ENCODE measurements around the gene IAPP.
"Not testable (repeated sequence)": the region's sequence is repeated elsewhere in the genome, so short reads cannot be mapped to it uniquely, and the experiment has no call there.

IAPP gene

DNA sequence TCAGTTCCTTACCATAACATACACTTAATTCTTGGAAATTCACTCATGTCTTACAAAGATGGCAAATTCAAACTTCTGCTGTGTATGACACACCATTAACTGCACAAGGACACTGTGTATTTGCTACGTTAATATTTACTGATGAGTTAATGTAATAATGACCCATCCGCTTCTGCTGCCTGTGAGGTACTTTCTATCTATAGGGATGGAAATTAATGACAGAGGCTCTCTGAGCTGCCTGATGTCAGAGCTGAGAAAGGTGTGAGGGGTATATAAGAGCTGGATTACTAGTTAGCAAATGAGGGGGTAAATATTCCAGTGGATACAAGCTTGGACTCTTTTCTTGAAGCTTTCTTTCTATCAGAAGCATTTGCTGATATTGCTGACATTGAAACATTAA is at the start of gene IAPP:
IAPP (plus strand) TSS at position 301 of the 400 bp plus-strand sequence. CDS start 450 bp downstream, outside the sequence.
- no peak for DNase-seq

- no peak for DNase-seq
Observed at GRCh38 chr12:21323736-21324135, 49.0 kb upstream of the IAPP start.

GRCh38 chr12:21324551-21324950 is 48.2 kb upstream of the IAPP start:
- DNase-seq = no peak

DNA sequence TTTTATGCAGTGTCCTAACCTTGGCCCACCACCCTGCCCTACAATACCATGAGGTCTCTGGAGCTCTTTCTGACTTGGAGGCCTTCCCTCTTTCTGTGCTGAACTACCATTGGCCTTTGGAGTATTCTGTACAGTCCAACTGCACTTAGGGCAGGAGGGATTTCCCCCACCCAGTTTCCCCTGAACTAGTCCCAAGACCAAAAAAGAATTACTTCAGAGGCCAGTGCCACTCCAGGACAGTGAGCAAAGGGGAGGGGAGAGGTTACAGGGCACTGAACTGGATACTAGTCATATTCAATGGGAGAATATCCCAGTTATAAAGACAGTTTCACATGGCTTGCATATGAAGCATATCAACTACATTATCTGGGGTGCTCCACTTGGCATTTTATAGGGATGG is 44.1 kb upstream of the IAPP start:
- DNase-seq = no peak

- no peak for DNase-seq
Observed at GRCh38 chr12:21330682-21331253, 41.9 kb upstream of the IAPP start.

GRCh38 chr12:21334771-21335325 is 37.9 kb upstream of the IAPP start, which contains the start of gene SLCO1A2:
TSS of gene SLCO1A2 (minus strand) at chr12:21334917. CDS start at chr12:21334647, 270 bp downstream.
- no peak for DNase-seq

DNA sequence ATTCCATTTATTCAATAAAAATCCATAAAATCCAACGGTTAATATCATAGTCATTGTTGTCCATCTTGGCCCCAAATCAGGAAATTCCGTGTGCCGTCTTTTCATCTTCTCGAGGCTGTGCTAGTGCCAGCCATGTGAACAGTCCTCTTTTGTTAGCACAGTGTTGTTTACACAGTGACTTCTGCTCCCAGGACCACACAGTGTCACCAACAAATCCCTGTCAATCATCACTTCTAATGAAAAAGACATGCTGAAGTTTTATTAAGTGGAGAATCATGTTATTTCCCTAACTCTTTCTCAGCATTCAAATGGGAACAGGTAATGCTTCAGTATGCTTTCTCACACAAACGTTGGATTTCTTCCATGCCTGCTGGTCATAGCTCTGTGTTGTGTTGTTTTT is 36.0 kb upstream of the IAPP start:
- DNase-seq = no peak

- no peak for DNase-seq
Observed at GRCh38 chr12:21337453-21337852, 35.2 kb upstream of the IAPP start.

DNA sequence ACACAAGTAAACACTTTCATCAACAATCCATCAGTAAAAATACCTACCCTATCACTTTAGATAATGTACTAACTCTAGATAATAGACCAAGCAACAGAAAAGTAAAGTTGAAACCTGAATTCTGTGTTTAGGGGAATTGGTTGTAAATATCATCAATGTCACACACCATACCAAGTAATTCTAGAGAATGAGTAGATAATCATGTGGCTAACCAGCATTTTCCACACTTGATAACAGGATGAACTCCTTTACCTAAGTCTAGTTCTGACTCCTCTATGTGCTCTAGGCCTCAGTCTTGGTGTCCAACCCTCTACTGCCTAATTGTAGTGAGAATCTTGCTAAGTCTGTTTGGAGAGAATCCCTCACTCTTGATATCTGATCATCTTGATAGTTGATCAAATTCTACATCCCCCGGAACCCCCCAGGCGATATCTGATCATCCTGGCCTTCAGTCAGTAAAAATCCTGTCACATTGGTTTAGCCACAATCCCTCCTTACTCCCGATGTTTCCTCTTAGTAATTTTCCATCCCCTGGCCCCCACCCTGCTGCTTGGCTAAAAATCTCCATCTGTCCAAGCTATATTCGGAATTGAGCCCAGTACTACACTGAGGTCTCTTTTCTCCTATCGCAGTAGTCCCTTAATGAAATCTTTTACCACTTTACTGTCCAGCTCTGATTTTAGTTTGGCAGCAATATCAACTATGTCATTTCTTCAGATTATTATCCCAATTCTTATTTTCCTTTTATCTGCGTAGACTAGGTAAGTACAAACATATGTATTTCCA is 34.5 kb upstream of the IAPP start:
- DNase-seq = no peak

DNA sequence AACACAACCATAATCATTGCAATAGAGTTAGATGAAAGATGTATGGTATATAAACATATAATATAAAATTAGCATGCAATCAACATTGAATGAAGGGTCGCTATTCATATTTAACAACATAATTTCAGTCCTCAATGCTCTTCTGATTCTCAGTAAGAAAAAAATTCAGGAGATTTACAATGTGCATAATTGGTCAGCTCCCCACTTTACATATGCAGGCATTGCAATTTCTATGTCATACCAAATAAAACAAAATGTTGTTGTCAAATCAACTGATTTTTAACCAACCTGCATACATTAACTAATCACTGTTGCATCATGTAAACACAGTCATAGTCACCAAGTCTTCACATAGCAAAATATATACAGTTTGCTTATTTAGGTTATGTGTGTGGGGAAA is 32.8 kb upstream of the IAPP start:
- DNase-seq = no peak

GRCh38 chr12:21340403-21340802 is 32.3 kb upstream of the IAPP start:
- no peak for DNase-seq

DNA sequence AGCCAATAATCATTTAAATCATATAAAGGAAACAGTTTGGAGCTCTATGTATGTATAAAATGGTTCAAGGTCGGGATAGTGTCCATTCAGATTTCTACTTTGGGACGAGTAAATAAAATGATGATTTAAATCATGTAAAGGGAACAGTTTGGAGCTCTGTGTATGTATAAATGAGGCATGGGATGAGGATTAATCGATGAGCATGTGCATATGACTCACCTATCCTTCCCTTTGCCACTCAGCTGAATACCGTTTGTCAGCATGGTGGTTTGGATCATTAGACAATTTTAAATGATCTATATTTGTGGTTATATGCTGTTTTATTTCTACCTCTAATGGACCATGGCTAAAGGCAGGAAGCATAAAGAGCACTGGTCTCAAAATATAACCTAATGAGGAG is 30.9 kb upstream of the IAPP start:
- no peak for DNase-seq

DNA sequence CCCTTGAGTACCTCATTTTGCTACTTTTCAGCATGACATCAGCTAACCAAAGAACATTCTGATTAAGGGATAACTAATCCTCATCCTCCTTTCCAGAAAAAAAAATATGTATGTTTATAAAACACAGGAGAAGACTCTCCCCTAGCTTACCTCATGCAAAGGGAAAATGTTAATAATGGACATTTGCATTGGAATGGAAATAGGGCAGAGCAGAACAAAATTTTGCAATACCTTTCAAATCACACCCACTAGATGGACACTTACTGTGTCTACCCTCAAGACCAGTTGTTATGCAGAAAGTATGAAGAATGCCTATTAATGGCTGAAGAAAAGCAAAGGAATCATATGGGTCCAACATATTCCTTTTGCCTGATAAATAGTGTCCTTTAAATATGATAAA is 29.1 kb upstream of the IAPP start:
- DNase-seq = no peak

- no peak for DNase-seq
Observed at GRCh38 chr12:21346542-21347205, 26.0 kb upstream of the IAPP start.

DNA sequence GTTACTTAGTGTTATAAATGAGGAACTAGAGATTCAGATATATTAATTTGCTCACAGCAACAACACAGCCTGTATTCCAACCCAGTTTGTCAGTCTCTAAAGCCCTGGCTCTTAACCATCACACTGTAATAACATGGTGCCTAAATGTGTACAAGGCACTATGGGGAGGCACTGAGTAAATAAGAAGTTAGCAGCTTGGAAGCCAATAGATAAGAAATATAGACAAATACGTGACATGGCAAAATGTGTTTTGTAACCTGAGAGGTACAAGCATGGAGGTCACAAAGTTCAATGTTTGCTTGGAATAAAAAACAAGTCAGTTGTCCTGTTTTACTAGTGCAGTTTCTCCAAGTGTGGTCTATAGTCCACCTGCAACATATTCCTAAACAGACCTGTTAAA is 21.7 kb upstream of the IAPP start:
- DNase-seq = no peak

GRCh38 chr12:21353487-21353886 is 19.2 kb upstream of the IAPP start:
- DNase-seq = no peak

- no peak for DNase-seq
Observed at GRCh38 chr12:21353948-21354347, 18.8 kb upstream of the IAPP start.

GRCh38 chr12:21354641-21355040 is 18.1 kb upstream of the IAPP start:
- no peak for DNase-seq

DNA sequence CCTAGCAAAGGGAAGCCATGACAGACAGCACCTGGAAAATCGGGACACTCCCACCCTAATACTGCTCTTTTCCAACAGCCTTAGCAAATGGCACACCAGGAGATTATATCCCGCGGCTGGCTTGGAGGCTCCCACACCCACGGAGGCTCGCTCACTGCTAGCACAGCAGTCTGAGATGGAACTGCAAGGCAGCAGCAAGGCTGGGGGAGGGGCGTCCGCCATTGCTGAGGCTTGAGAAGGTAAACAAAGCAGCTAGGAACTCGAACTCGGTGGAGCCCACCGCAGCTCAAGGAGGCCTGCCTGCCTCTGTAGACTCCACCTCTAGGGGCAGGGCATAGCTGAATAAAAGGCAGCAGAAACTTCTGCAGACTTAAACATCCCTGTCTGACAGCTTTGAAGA is 12.1 kb upstream of the IAPP start:
- not testable (repeated sequence) for DNase-seq

- DNase-seq = no peak
Observed at GRCh38 chr12:21369141-21369980, 3.3 kb upstream of the IAPP start.

- DNase-seq = no peak
Observed at GRCh38 chr12:21370845-21371449, 1.8 kb upstream of the IAPP start.

DNA sequence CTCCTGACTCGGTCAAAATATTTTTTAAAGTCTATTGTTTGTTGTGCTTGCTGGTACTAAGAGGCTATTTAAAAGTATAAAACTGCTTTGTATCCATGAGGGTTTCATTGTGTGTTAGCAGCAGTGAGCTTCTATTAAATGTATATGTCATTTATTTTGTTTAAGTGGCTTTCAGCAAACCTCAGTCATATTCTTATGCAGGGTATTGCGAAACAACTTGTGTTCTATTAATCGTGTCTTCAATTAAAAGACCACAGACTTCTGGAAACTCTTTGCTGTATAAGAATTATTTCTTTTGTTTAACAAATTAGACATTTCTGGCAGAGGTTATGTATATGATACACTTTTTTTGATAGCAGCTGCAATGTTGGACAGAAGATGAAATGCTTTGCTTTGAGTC is 6.5 kb downstream of the IAPP start:
- no peak for DNase-seq

All from CD4-positive, alpha-beta T cell treated with Interferon alpha-2 for 1 hour (primary cell).